HepG2 (cell line): Measurements from ENCODE around the gene DOCK11. TPM values are rescaled to one million over a fixed set of nuclear protein-coding genes. Genes with fewer than 3 reads are reported as not detected.

Source experiments
- ATAC-seq: fragments of 200-7000 bp; cut with Tn5 transposase; 3 replicates; pipeline ENCODE4 v1.9.1; 2020; ENCODE audit warnings: mild to moderate bottlenecking, moderate library complexity
- BruUV-seq: library from RNA; stranded (reverse); fragments of 400-500 nt; replicated peaks from 2 replicates; lab custom pipeline; 2021; lab: Mats Ljungman, UMichigan
- CTCF ChIA-PET: fragments of 300-600 bp; formaldehyde crosslinking; extraction: SDS; loops from one replicate; lab custom pipeline; 2021; ENCODE audit warnings: low total read pairs, inconsistent platforms, low intra/inter-chr PET ratio; lab: Yijun Ruan, JAX
- POLR2A ChIA-PET: fragments of 350-600 bp; sonication (Branson Sonifier 250); formaldehyde crosslinking; loops from one replicate; lab custom pipeline; 2020; ENCODE audit warnings: antibody characterized with exemption, inconsistent platforms; lab: Yijun Ruan, JAX
- DNase-seq: peaks from one replicate; pipeline ENCODE4 v3.0.0-alpha.2; 2015; ENCODE audit warnings: low spot score
- FAIRE-seq: peaks from 3 replicates; lab custom pipeline; 2011; peaks lifted over from hg19 to GRCh38; lab: Jason Lieb, UNC
- H2AFZ ChIP-seq: one replicate; pipeline ENCODE4 v1.6.1; 2011; ENCODE audit warnings: low read length, inconsistent platforms
- H3K27ac ChIP-seq: fragments of 300-600 bp; 3 replicates; pipeline ENCODE4 v1.8.0; 2011; ENCODE audit warnings: mixed run types, mild to moderate bottlenecking, mixed read lengths, low read length, inconsistent platforms; ENCODE audit not compliant: insufficient read depth; ENCODE audit errors: extremely low read length
- H3K27me3 ChIP-seq, 2 experiments: fragments of 200-600 bp in 1 of 2; 2 replicates in 1 of 2; 3 replicates in 1 of 2; pipeline versions ENCODE4 v1.6.0 to v1.8.0; 2011; ENCODE audit warnings: low read length in 2 of 2, mild to moderate bottlenecking in 2 of 2, moderate library complexity in 2 of 2, inconsistent platforms in 1 of 2; ENCODE audit not compliant: insufficient read depth in 2 of 2, control insufficient read depth in 1 of 2
- H3K36me3 ChIP-seq, 2 experiments: fragments of 200-600 bp in 1 of 2; replicated peaks in 1 of 2; 2 replicates in 1 of 2; 3 replicates in 1 of 2; pipeline versions ENCODE4 v1.5.1 to v1.8.0; 2011; ENCODE audit warnings: low read length in 2 of 2, inconsistent platforms in 1 of 2; ENCODE audit not compliant: insufficient read depth in 2 of 2, control insufficient read depth in 1 of 2
- H3K4me1 ChIP-seq: 2 replicates; pipeline ENCODE4 v1.5.1; 2012; ENCODE audit warnings: low read length, inconsistent platforms; ENCODE audit not compliant: insufficient read depth
- H3K4me2 ChIP-seq: 2 replicates; pipeline ENCODE4 v1.6.0; 2011; ENCODE audit warnings: low read depth, low read length, inconsistent platforms
- H3K4me3 ChIP-seq, 3 experiments: fragments of 200-600 bp in 1 of 3; sonication (generic), shearing (Covaris generic) in 1 of 3; replicated peaks in 1 of 3; 2 replicates each; pipeline ENCODE4 v1.5.1; 2011 to 2016; ENCODE audit warnings: low read length in 3 of 3, inconsistent platforms in 2 of 3, low read depth in 2 of 3, mild to moderate bottlenecking in 2 of 3, control low read depth in 1 of 3, mixed read lengths in 1 of 3; ENCODE audit not compliant: insufficient read depth in 1 of 3
- H3K79me2 ChIP-seq: one replicate; pipeline ENCODE4 v1.6.1; 2011; ENCODE audit warnings: low read length, inconsistent platforms; ENCODE audit not compliant: insufficient read depth
- H3K9ac ChIP-seq: 2 replicates; pipeline ENCODE4 v1.6.0; 2011; ENCODE audit warnings: mild to moderate bottlenecking, low read depth, low read length, inconsistent platforms; ENCODE audit not compliant: insufficient read depth
- H3K9me3 ChIP-seq: 2 replicates; pipeline ENCODE4 v1.5.1; 2012; ENCODE audit warnings: mild to moderate bottlenecking, low read length
- H4K20me1 ChIP-seq: 2 replicates; pipeline ENCODE4 v1.6.0; 2011; ENCODE audit warnings: inconsistent platforms, mild to moderate bottlenecking, low read length, moderate library complexity; ENCODE audit not compliant: insufficient read depth
- JDP2 ChIP-seq: sonication (generic); formaldehyde crosslinking; IDR thresholded peaks from 2 replicates; pipeline ENCODE4 v1.8.1; 2022; ENCODE audit warnings: missing genetic modification reagents, borderline replicate concordance
- KDM6A ChIP-seq: IDR thresholded peaks from 2 replicates; pipeline ENCODE4 v1.6.1; 2016; ENCODE audit warnings: low read depth
- MEIS1 ChIP-seq: sonication (generic); formaldehyde crosslinking; IDR thresholded peaks from 2 replicates; pipeline ENCODE4 v1.9.0; 2021; ENCODE audit warnings: mild to moderate bottlenecking, missing genetic modification reagents, moderate library complexity, borderline replicate concordance
- ONECUT2 ChIP-seq: sonication (generic); formaldehyde crosslinking; IDR thresholded peaks from 2 replicates; pipeline ENCODE4 v1.4.0; 2020; ENCODE audit warnings: missing genetic modification reagents
- WIZ ChIP-seq: sonication (generic); formaldehyde crosslinking; IDR thresholded peaks from 2 replicates; pipeline ENCODE4 v1.5.1; 2020; ENCODE audit warnings: mild to moderate bottlenecking, missing genetic modification reagents
- ZFP62 ChIP-seq: sonication (generic); formaldehyde crosslinking; IDR thresholded peaks from 2 replicates; pipeline ENCODE4 v1.4.0; 2020; ENCODE audit warnings: missing genetic modification reagents
- ZNF558 ChIP-seq: sonication (generic); formaldehyde crosslinking; IDR thresholded peaks from 2 replicates; pipeline ENCODE4 v1.9.0; 2022; ENCODE audit warnings: mild to moderate bottlenecking, missing genetic modification reagents, borderline replicate concordance
- ZSCAN22 ChIP-seq: sonication (generic); formaldehyde crosslinking; IDR thresholded peaks from 2 replicates; pipeline ENCODE4 v1.4.0; 2020; ENCODE audit warnings: mild to moderate bottlenecking, missing genetic modification reagents
- WGBS: methylation state at CpG from one replicate; pipeline ENCODE4 v1.1.6; 2017; ENCODE audit warnings: low lambda C conversion rate; 5-methylcytosine and 5-hydroxymethylcytosine counted together
- in situ Hi-C: cut with HindIII; loops from 2 replicates; pipeline ENCODE4 v1.10.0; 2017; ENCODE audit warnings: low pct_unique_long_range_greater_than_20kb; ENCODE audit not compliant: extremely low pct_ligation_motif_present
- intact Hi-C: fragments of 100-400 bp; cut with micrococcal nuclease; formaldehyde crosslinking; loops from one replicate; pipeline ENCODE4 v1.10.0; 2022; ENCODE audit not compliant: unreplicated experiment
- polyA plus RNA-seq, 8 experiments: library from polyadenylated mRNA; depleted of rRNA in 3 of 8; stranded (reverse) in 7 of 8; unstranded in 1 of 8; fragments of >200 nt; fragmentation: Illumina TruSeq in 4 of 8; extraction: Trizol in 4 of 8; gene quantifications; 2 replicates each; pipeline versions ENCODE4 v1.2.1 to v1.2.3, GENCODE V29; 2011 to 2016; ENCODE audit warnings: low read depth in 4 of 8, missing spikeins in 1 of 8, mixed read lengths in 1 of 8; ENCODE audit not compliant: insufficient read depth in 1 of 8
- total RNA-seq, 5 experiments: library from RNA; depleted of rRNA; stranded (reverse); fragments of >200 nt; fragmentation: Illumina TruSeq; extraction: Trizol; gene quantifications; 2 replicates each; pipeline ENCODE4 v1.2.3, GENCODE V29; 2016; ENCODE audit warnings: low read depth in 1 of 5
- TF ChIP-seq, protein P1 (sequence below): sonication (generic); formaldehyde crosslinking; IDR thresholded peaks from 2 replicates; pipeline ENCODE4 v1.4.0; 2020; ENCODE audit warnings: missing genetic modification reagents
- TF ChIP-seq, protein P2 (sequence below): sonication (generic); formaldehyde crosslinking; IDR thresholded peaks from 2 replicates; pipeline ENCODE4 v1.5.0; 2020; ENCODE audit warnings: mild to moderate bottlenecking, missing genetic modification reagents, borderline replicate concordance
- TF ChIP-seq, protein P3 (sequence below): sonication (generic); formaldehyde crosslinking; IDR thresholded peaks from 2 replicates; pipeline ENCODE4 v1.5.0; 2020; ENCODE audit warnings: mild to moderate bottlenecking, missing genetic modification reagents
- TF ChIP-seq, protein P4 (sequence below): sonication (generic); formaldehyde crosslinking; IDR thresholded peaks from 2 replicates; pipeline ENCODE4 v1.8.0; 2022; ENCODE audit warnings: missing genetic modification reagents, mild to moderate bottlenecking, moderate library complexity, borderline replicate concordance

DOCK11 gene
- total and polyA plus RNA-seq, 2 of the 13 experiments (the other 11 are each of a cell fraction or from before 2014, with no cell fraction given): 0.02 to 0.12 TPM

DNA sequence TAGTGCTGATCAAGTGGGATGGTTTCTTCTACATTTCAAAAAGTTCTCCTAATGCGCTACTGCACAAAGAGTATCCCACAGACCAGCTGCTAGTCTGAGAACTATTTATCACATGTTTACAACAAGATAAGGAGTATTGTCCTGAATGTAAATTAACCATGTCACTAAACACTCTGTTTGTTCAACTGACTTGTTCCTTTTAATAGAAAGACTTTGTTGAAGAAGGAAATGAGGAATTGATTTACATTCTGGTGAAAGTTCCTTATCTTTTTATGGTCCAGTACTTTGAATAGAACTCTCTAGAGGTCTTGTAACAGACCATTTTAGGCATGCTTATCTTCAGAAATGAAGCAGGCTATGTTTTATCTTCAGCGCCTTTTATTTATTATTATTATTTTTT is 164.5 kb downstream of the DOCK11 start:
- BruUV-seq: no TSS peak
- POLR2A ChIA-PET: no interaction called here
- WGBS: 87% methylated on average over 2 of the region's 2 CpGs

More for the DNA sequence above, 164.5 kb downstream of the DOCK11 start:
- H3K4me1 ChIP-seq: no peaks in the 10 kb centered on the region
- no peaks in the 10 kb centered on the region for H3K27me3 ChIP-seq
- DNase-seq: no peak
- no peak overlapping the region for H3K4me3 ChIP-seq
- H3K27ac ChIP-seq: no peak overlapping the region
- TF ChIP-seq ZFP62 (CRISPR knock-in tag) (no peak), MEIS1 (CRISPR knock-in tag) (no peak), WIZ (CRISPR knock-in tag) (no peak), ZSCAN22 (CRISPR knock-in tag) (no peak), ONECUT2 (no peak), JDP2 (no peak), KDM6A (CRISPR knock-in tag) (no peak), ZNF558 (no peak)
- TF ChIP-seq, protein P1, sequence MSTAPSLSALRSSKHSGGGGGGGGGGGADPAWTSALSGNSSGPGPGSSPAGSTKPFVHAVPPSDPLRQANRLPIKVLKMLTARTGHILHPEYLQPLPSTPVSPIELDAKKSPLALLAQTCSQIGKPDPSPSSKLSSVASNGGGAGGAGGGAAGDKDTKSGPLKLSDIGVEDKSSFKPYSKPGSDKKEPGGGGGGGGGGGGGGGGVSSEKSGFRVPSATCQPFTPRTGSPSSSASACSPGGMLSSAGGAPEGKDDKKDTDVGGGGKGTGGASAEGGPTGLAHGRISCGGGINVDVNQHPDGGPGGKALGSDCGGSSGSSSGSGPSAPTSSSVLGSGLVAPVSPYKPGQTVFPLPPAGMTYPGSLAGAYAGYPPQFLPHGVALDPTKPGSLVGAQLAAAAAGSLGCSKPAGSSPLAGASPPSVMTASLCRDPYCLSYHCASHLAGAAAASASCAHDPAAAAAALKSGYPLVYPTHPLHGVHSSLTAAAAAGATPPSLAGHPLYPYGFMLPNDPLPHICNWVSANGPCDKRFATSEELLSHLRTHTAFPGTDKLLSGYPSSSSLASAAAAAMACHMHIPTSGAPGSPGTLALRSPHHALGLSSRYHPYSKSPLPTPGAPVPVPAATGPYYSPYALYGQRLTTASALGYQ (CRISPR knock-in tag): no peak
- TF ChIP-seq, protein P2, sequence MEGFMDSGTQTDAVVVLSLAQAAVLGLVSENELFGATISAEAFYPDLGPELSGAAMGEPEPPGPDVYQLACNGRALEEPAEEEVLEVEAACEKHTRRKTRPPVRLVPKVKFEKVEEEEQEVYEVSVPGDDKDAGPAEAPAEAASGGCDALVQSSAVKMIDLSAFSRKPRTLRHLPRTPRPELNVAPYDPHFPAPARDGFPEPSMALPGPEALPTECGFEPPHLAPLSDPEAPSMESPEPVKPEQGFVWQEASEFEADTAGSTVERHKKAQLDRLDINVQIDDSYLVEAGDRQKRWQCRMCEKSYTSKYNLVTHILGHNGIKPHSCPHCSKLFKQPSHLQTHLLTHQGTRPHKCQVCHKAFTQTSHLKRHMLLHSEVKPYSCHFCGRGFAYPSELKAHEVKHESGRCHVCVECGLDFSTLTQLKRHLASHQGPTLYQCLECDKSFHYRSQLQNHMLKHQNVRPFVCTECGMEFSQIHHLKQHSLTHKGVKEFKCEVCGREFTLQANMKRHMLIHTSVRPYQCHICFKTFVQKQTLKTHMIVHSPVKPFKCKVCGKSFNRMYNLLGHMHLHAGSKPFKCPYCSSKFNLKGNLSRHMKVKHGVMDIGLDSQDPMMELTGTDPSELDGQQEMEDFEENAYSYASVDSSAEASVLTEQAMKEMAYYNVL (CRISPR knock-in tag): no peak
- TF ChIP-seq, protein P3, sequence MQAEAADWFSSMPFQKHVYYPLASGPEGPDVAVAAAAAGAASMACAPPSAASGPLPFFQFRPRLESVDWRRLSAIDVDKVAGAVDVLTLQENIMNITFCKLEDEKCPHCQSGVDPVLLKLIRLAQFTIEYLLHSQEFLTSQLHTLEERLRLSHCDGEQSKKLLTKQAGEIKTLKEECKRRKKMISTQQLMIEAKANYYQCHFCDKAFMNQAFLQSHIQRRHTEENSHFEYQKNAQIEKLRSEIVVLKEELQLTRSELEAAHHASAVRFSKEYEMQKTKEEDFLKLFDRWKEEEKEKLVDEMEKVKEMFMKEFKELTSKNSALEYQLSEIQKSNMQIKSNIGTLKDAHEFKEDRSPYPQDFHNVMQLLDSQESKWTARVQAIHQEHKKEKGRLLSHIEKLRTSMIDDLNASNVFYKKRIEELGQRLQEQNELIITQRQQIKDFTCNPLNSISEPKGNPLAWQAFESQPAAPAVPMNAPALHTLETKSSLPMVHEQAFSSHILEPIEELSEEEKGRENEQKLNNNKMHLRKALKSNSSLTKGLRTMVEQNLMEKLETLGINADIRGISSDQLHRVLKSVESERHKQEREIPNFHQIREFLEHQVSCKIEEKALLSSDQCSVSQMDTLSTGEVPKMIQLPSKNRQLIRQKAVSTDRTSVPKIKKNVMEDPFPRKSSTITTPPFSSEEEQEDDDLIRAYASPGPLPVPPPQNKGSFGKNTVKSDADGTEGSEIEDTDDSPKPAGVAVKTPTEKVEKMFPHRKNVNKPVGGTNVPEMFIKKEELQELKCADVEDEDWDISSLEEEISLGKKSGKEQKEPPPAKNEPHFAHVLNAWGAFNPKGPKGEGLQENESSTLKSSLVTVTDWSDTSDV (CRISPR knock-in tag): no peak
- TF ChIP-seq, protein P4, sequence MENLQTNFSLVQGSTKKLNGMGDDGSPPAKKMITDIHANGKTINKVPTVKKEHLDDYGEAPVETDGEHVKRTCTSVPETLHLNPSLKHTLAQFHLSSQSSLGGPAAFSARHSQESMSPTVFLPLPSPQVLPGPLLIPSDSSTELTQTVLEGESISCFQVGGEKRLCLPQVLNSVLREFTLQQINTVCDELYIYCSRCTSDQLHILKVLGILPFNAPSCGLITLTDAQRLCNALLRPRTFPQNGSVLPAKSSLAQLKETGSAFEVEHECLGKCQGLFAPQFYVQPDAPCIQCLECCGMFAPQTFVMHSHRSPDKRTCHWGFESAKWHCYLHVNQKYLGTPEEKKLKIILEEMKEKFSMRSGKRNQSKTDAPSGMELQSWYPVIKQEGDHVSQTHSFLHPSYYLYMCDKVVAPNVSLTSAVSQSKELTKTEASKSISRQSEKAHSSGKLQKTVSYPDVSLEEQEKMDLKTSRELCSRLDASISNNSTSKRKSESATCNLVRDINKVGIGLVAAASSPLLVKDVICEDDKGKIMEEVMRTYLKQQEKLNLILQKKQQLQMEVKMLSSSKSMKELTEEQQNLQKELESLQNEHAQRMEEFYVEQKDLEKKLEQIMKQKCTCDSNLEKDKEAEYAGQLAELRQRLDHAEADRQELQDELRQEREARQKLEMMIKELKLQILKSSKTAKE (CRISPR knock-in tag): no peak
- no peaks in the 10 kb centered on the region for H3K36me3 ChIP-seq
- H4K20me1 ChIP-seq: no peaks in the 10 kb centered on the region
- H3K9me3 ChIP-seq: no peaks in the 10 kb centered on the region
- FAIRE-seq: no peak
- ATAC-seq: no peak
- CTCF ChIA-PET: no interaction called here
- H3K9ac ChIP-seq: no peak overlapping the region
- in situ Hi-C loops: no loop called here
- H3K4me2 ChIP-seq: no peak overlapping the region
- H3K79me2 ChIP-seq: no peaks in the 10 kb centered on the region
- intact Hi-C loops: no loop called here
- H2AFZ ChIP-seq: no peak overlapping the region
